Activated naive CD4-positive, alpha-beta T cell treated with anti-CD3 and anti-CD28 coated beads for 36 hours (primary cell): ENCODE data around the gene ZNF394. TPM values are rescaled to one million over a fixed set of nuclear protein-coding genes. Genes with fewer than 3 reads are reported as not detected.

ENCODE experiments used
- total RNA-seq, 2 experiments: library from RNA; stranded (reverse); gene quantifications; one replicate each; pipeline ENCODE4 v1.2.3, GENCODE V29; 2021

The ZNF394 gene
- total RNA-seq, 2 experiments from 2014 or later, result 26.5 to 26.6 TPM

Other genes with a start within 250 kb of the ZNF394 start
- gene MYH16, start 227.4 kb downstream of the ZNF394 start, total RNA-seq, result not detected
- gene ARPC1A, start 174.4 kb downstream of the ZNF394 start, total RNA-seq, result 10 to 100 TPM; 41.5 to 47.7 TPM
- 100 to 1,000 TPM; 334 to 345 TPM for gene ARPC1B, start 125.6 kb downstream of the ZNF394 start, total RNA-seq
- gene PDAP1, start 91.7 kb downstream of the ZNF394 start, total RNA-seq, result 100 to 1,000 TPM; 169 to 194 TPM
- gene BUD31, start 91.3 kb downstream of the ZNF394 start, total RNA-seq, result 100 to 1,000 TPM; 160 to 176 TPM
- 1 to 10 TPM; 3.5 to 5.1 TPM for gene PTCD1, start 61.5 kb downstream of the ZNF394 start, total RNA-seq
- 10 to 100 TPM; 70.6 to 73.5 TPM for gene CPSF4, start 61.3 kb downstream of the ZNF394 start, total RNA-seq
- 100 to 1,000 TPM; 423 to 441 TPM for gene ATP5MF, start 34.1 kb downstream of the ZNF394 start, total RNA-seq
- 1 to 10 TPM; 8.0 to 9.8 TPM for gene ZNF789, start 27.4 kb downstream of the ZNF394 start, total RNA-seq
- 1 to 10 TPM; 7.2 to 8.0 TPM for gene ZKSCAN5, start 4.4 kb upstream of the ZNF394 start, total RNA-seq
- gene FAM200A, start 51.8 kb upstream of the ZNF394 start, total RNA-seq, result 1 to 10 TPM; 3.3 to 3.8 TPM
- gene ZNF655, start 58.4 kb upstream of the ZNF394 start, total RNA-seq, result 10 to 100 TPM; 35.8 to 39.6 TPM
- gene TMEM225B, start 98.0 kb upstream of the ZNF394 start, total RNA-seq, result 1 to 10 TPM in 1 of 2 experiments, under 1 TPM in 1; 0.98 to 1.7 TPM
- gene ZSCAN25, start 116.7 kb upstream of the ZNF394 start, total RNA-seq, result 10 to 100 TPM; 20.7 to 22.3 TPM
- gene CYP3A5, start 179.7 kb upstream of the ZNF394 start, total RNA-seq, result under 1 TPM; 0.86 TPM
- not detected for gene CYP3A7, start 234.9 kb upstream of the ZNF394 start, total RNA-seq